CD4-positive, alpha-beta memory T cell (primary cell): ENCODE results near the gene NHERF1. TPM values are rescaled to one million over a fixed set of nuclear protein-coding genes. Genes with fewer than 3 reads are reported as not detected.

ENCODE experiments used
- CTCF ChIA-PET: fragments of 350-600 bp; sonication (Branson Sonifier 250); formaldehyde crosslinking; loops from one replicate; lab custom pipeline; 2021; ENCODE audit warnings: inconsistent platforms; ENCODE audit not compliant: partially characterized antibody; lab: Charles Lee
- POLR2A ChIA-PET: fragments of 350-600 bp; sonication (Branson Sonifier 250); formaldehyde crosslinking; loops from one replicate; lab custom pipeline; 2021; ENCODE audit not compliant: partially characterized antibody; lab: Charles Lee
- DNase-seq, 5 donors: peaks; one replicate each; pipeline versions ENCODE4 v3.0.0 to v3.0.0-alpha.2; 2020 to 2022; ENCODE audit warnings: mixed read lengths in 1 of 5
- H3K27ac ChIP-seq: one replicate; pipeline ENCODE4 v1.7.0; 2013; ENCODE audit warnings: low read depth, low read length
- H3K27me3 ChIP-seq: 2 replicates; pipeline ENCODE4 v1.7.0; 2013; ENCODE audit warnings: mild to moderate bottlenecking, low read length, moderate library complexity; ENCODE audit not compliant: insufficient read depth
- H3K36me3 ChIP-seq: 2 replicates; pipeline ENCODE4 v1.7.0; 2013; ENCODE audit warnings: mild to moderate bottlenecking, low read length, moderate library complexity; ENCODE audit not compliant: insufficient read depth
- H3K4me1 ChIP-seq: 2 replicates; pipeline ENCODE4 v1.7.0; 2013; ENCODE audit warnings: mild to moderate bottlenecking, low read length, moderate library complexity; ENCODE audit not compliant: insufficient read depth
- H3K4me3 ChIP-seq, 2 donors: one replicate each; pipeline ENCODE4 v1.7.0; 2013; ENCODE audit warnings: low read length in 2 of 2, mild to moderate bottlenecking in 1 of 2
- H3K9me3 ChIP-seq, 2 donors: one replicate each; pipeline ENCODE4 v1.7.0; 2013; ENCODE audit warnings: low read length in 2 of 2, control low read depth in 1 of 2; ENCODE audit not compliant: control insufficient read depth in 1 of 2
- H3K27ac Mint-ChIP-seq, 7 donors: one replicate each; pipeline ENCODE4 v1.8.0; 2020 to 2021; ENCODE audit warnings: mixed read lengths in 7 of 7, mild to moderate bottlenecking in 6 of 7, inconsistent platforms in 3 of 7, moderate library complexity in 3 of 7
- H3K27me3 Mint-ChIP-seq, 2 donors: one replicate each; pipeline ENCODE4 v1.8.0; 2020 to 2021; ENCODE audit warnings: mixed read lengths in 2 of 2
- H3K36me3 Mint-ChIP-seq, 2 donors: one replicate each; pipeline ENCODE4 v1.8.0; 2020 to 2021; ENCODE audit warnings: mixed read lengths in 2 of 2, inconsistent platforms in 1 of 2, mild to moderate bottlenecking in 1 of 2
- H3K4me1 Mint-ChIP-seq, 4 donors: one replicate each; pipeline ENCODE4 v1.8.0; 2020 to 2021; ENCODE audit warnings: mixed read lengths in 4 of 4, mild to moderate bottlenecking in 1 of 4
- H3K4me3 Mint-ChIP-seq, 8 donors: one replicate each; pipeline ENCODE4 v1.8.0; 2020 to 2021; ENCODE audit warnings: mixed read lengths in 8 of 8, mild to moderate bottlenecking in 7 of 8, moderate library complexity in 6 of 8, inconsistent platforms in 3 of 8
- H3K9me3 Mint-ChIP-seq, 8 donors: one replicate each; pipeline ENCODE4 v1.8.0; 2020 to 2021; ENCODE audit warnings: mixed read lengths in 8 of 8, mild to moderate bottlenecking in 5 of 8, inconsistent platforms in 3 of 8, moderate library complexity in 1 of 8
- intact Hi-C: fragments of 100-400 bp; cut with micrococcal nuclease; formaldehyde crosslinking; loops from one replicate; pipeline ENCODE4 v1.15.1; 2023
- polyA plus RNA-seq, 2 donors: library from polyadenylated mRNA; unstranded; fragments of 300-500 nt; fragmentation: Illumina TruSeq; gene quantifications; one replicate each; pipeline ENCODE4 v1.2.3, GENCODE V29; 2021
- total RNA-seq, 2 experiments: library from RNA; stranded (reverse); gene quantifications; one replicate each; pipeline ENCODE4 v1.2.3, GENCODE V29; 2021

NHERF1 gene
- total and polyA plus RNA-seq, 4 experiments from 2014 or later = 202 to 448 (median 267) TPM

DNA sequence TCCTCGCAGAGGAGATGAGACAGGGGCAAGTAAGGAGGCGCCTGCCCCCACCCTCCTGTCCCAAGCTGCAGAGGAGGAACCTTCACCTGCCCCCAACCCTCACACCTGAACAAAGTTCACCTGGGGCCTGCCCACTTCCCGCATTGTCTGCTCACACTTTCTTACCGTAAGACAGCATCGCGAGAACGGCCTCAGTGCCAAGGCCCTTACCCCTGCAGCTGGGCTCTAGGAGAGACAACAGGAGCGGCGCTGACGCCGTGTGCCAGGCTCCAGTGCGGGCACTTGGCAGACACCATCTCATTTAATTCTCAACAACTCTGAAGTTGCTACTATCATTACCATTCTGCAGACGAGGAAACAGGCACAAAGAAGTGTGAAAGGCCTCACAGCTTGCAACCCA lies 23.6 kb downstream of the NHERF1 start:
- ChIA-PET POLR2A (interaction anchor here (1.5 to 17.0 kb wide), 4 partner anchors 18 to 115 kb away, joined by 6 to 489 read pairs (median 112); partner anchors contain the start of genes NHERF1 and RAB37), CTCF (interaction anchor here (1.5 to 13.9 kb wide), 8 partner anchors 7 to 121 kb away, joined by 4 to 181 read pairs (median 72); partner anchors contain the start of genes FDXR and RAB37)
- peaks cover 22 to 64% of the 10 kb centered on the region in 2 donors for H3K36me3 Mint-ChIP-seq
- Histone ChIP-seq H3K4me1 (peaks cover 37% of the 10 kb centered on the region), H3K9me3 (no peaks in the 10 kb centered on the region), H3K36me3 (peaks cover 68% of the 10 kb centered on the region), H3K27ac (no peak overlapping the region), H3K4me3 (no peak overlapping the region), H3K27me3 (no peaks in the 10 kb centered on the region)
- no peak overlapping the region for H3K4me3 Mint-ChIP-seq
- peak in 1 of 5 donors; percentile 31 for DNase-seq
- H3K4me1 Mint-ChIP-seq = peaks cover 27 to 71% (median 48%) of the 10 kb centered on the region in 4 donors
- peaks cover 0 to 2% (median 0%) of the 10 kb centered on the region in 8 donors for H3K9me3 Mint-ChIP-seq
- intact Hi-C loops = no loop called here
- peak overlapping the region in 4 of 7 donors; percentile 42 to 71 (median 64) for H3K27ac Mint-ChIP-seq
- no peaks in the 10 kb centered on the region for H3K27me3 Mint-ChIP-seq

- POLR2A ChIA-PET = interaction anchor here (0.9 to 17.0 kb wide), 5 partner anchors 10 to 117 kb away, joined by 3 to 489 read pairs (median 29); partner anchors contain the start of genes FDXR, NHERF1 and RAB37
- Mint-ChIP-seq H3K4me1 (peaks cover 36 to 78% (median 57%) of the 10 kb centered on the region in 4 donors), H3K9me3 (peaks cover 0 to 2% (median 0%) of the 10 kb centered on the region in 8 donors), H3K27me3 (no peaks in the 10 kb centered on the region), H3K4me3 (peak overlapping the region in 4 of 8 donors; percentile 36 to 67 (median 54)), H3K27ac (peak overlapping the region in 5 of 7 donors; percentile 50 to 75 (median 65)), H3K36me3 (peaks cover 20 to 59% of the 10 kb centered on the region in 2 donors)
- intact Hi-C loops = no loop called here
- no peak for DNase-seq
- H3K9me3 ChIP-seq = no peaks in the 10 kb centered on the region
- no peak overlapping the region for H3K4me3 ChIP-seq
- no peak overlapping the region for H3K27ac ChIP-seq
- H3K36me3 ChIP-seq = peaks cover 54% of the 10 kb centered on the region
- peaks cover 51% of the 10 kb centered on the region for H3K4me1 ChIP-seq
- no peaks in the 10 kb centered on the region for H3K27me3 ChIP-seq
- CTCF ChIA-PET = interaction anchor here (0.8 to 13.9 kb wide), 9 partner anchors 13 to 116 kb away, joined by 3 to 181 read pairs (median 109); partner anchors contain the start of gene RAB37
Measured at GRCh38 chr17:74773414-74773813, 25.0 kb downstream of the NHERF1 start.

DNA sequence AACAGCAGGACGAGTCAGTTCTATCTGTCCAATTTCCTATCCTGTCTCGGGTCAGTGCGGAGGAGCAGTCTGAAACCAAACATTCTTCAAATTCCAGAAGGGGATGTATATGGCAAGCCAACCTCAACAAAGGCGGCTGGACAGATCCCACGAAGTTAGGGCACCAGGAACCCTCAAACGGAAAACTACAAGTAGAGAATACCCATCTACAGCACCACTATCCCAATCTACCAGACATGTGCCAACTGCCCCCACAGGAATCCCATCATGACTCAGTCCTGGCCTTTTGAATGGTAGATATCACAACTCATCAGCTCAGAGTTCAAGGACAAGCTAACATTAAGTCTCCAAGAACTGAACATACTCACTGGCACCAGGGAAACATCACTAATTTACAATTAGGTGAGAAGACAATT lies 25.5 kb downstream of the NHERF1 start:
- Mint-ChIP-seq H3K27me3 (no peaks in the 10 kb centered on the region), H3K9me3 (peaks cover 0 to 2% (median 0%) of the 10 kb centered on the region in 8 donors), H3K4me1 (peaks cover 34 to 78% (median 55%) of the 10 kb centered on the region in 4 donors), H3K36me3 (peaks cover 16 to 55% of the 10 kb centered on the region in 2 donors), H3K27ac (peak overlapping the region; percentile 47 to 90 (median 72)), H3K4me3 (peak overlapping the region in 7 of 8 donors; percentile 52 to 67 (median 57))
- no peaks in the 10 kb centered on the region for H3K27me3 ChIP-seq
- H3K4me1 ChIP-seq = peaks cover 55% of the 10 kb centered on the region
- CTCF ChIA-PET = interaction anchor here (0.8 to 13.9 kb wide), 8 partner anchors 14 to 116 kb away, joined by 3 to 181 read pairs (median 112); partner anchors contain the start of gene RAB37
- H3K4me3 ChIP-seq = no peak overlapping the region
- POLR2A ChIA-PET = interaction anchor here (0.9 to 17.0 kb wide), 4 partner anchors 10 to 99 kb away, joined by 3 to 489 read pairs (median 100); partner anchors contain the start of genes FDXR, NHERF1 and RAB37
- peaks cover 49% of the 10 kb centered on the region for H3K36me3 ChIP-seq
- no peak overlapping the region for H3K27ac ChIP-seq
- H3K9me3 ChIP-seq = no peaks in the 10 kb centered on the region
- DNase-seq = no peak
- intact Hi-C loops = no loop called here

DNA sequence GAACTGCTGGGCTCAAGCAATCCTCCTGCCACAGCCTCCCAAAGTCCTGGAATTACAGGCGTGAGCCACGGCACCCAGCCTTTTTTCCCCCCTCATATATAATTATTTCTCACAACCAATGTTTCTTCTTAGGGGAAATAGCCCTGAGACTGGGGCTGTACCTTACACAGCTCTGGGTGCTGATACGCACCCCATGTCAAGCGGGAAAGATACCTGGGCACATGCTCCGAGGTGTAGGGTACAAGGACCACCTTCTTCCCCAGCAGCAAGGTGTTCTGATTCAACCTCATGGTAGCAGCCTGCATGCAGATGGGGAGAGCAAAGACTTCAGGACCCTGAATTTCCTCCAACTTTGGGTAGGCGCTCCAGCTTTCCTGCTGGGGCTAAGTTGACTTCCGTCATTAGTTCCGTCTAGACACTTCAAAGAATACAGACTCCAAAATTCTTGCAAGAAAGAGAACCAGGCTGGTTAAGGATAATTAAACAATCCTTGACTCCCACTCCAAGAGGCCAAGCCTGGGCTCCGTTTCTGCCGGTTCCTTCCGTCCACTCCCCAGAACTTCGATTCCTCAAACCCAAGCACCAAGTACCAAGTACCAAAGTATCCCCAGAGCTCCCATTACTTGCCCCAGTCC lies 27.1 kb downstream of the NHERF1 start:
- Histone ChIP-seq H3K36me3 (peaks cover 35% of the 10 kb centered on the region), H3K27me3 (no peaks in the 10 kb centered on the region), H3K9me3 (no peaks in the 10 kb centered on the region), H3K27ac (peak overlapping the region; percentile 77), H3K4me1 (peaks cover 60% of the 10 kb centered on the region), H3K4me3 (peak overlapping the region; percentile 64 to 89)
- Mint-ChIP-seq H3K27me3 (no peaks in the 10 kb centered on the region), H3K4me1 (peaks cover 44 to 81% (median 59%) of the 10 kb centered on the region in 4 donors), H3K4me3 (peak overlapping the region; percentile 95 to 100 (median 99)), H3K9me3 (no peaks in the 10 kb centered on the region), H3K36me3 (peaks cover 14 to 47% of the 10 kb centered on the region in 2 donors), H3K27ac (peak overlapping the region; percentile 93 to 99 (median 97))
- ChIA-PET POLR2A (interaction anchor here (0.7 to 17.0 kb wide), 9 partner anchors 8 to 495 kb away, joined by 3 to 489 read pairs (median 7); partner anchors contain the start of genes FDXR, MIF4GD, NHERF1 and RAB37), CTCF (interaction anchor here (0.6 to 13.9 kb wide), 9 partner anchors 16 to 405 kb away, joined by 3 to 181 read pairs (median 109); partner anchors contain the start of gene RAB37)
- intact Hi-C loops = loop anchor here (1.0 kb wide), 1 partner anchor 27 kb away; the partner anchor contains the start of gene NHERF1
- peak in 1 of 5 donors; percentile 31 for DNase-seq

- H3K36me3 Mint-ChIP-seq = peaks cover 11 to 43% of the 10 kb centered on the region in 2 donors
- H3K4me1 Mint-ChIP-seq = peaks cover 45 to 83% (median 61%) of the 10 kb centered on the region in 4 donors
- no peaks in the 10 kb centered on the region for H3K27me3 Mint-ChIP-seq
- H3K36me3 ChIP-seq = peaks cover 28% of the 10 kb centered on the region
- H3K9me3 ChIP-seq = no peaks in the 10 kb centered on the region
- intact Hi-C loops = loop anchor here (1.0 kb wide), 1 partner anchor 28 kb away; the partner anchor contains the start of gene NHERF1
- H3K27ac ChIP-seq = peak within 1 kb of the TSS; percentile 77
- H3K4me3 Mint-ChIP-seq = peak within 1 kb of the TSS; percentile 95 to 100 (median 99)
- H3K9me3 Mint-ChIP-seq = no peaks in the 10 kb centered on the region
- H3K27ac Mint-ChIP-seq = peak within 1 kb of the TSS; percentile 93 to 99 (median 97)
- POLR2A ChIA-PET = interaction anchor here (0.6 to 17.0 kb wide), 10 partner anchors 9 to 495 kb away, joined by 3 to 489 read pairs (median 5); partner anchors contain the start of genes FDXR, MIF4GD, NHERF1 and RAB37
- DNase-seq = peak; percentile 95 to 99 (median 97)
- no peaks in the 10 kb centered on the region for H3K27me3 ChIP-seq
- CTCF ChIA-PET = interaction anchor here (0.6 to 13.9 kb wide), 10 partner anchors 13 to 406 kb away, joined by 3 to 181 read pairs (median 60); partner anchors contain the start of gene RAB37
- H3K4me1 ChIP-seq = peaks cover 65% of the 10 kb centered on the region
- H3K4me3 ChIP-seq = peak within 1 kb of the TSS; percentile 64 to 89
Measured at GRCh38 chr17:74776044-74776962, 27.9 kb downstream of the NHERF1 start, which contains the start of gene NAT9. Gene NAT9 (minus strand): TSS chr17:74776345. CDS start chr17:74775698, 647 bp downstream.

DNA sequence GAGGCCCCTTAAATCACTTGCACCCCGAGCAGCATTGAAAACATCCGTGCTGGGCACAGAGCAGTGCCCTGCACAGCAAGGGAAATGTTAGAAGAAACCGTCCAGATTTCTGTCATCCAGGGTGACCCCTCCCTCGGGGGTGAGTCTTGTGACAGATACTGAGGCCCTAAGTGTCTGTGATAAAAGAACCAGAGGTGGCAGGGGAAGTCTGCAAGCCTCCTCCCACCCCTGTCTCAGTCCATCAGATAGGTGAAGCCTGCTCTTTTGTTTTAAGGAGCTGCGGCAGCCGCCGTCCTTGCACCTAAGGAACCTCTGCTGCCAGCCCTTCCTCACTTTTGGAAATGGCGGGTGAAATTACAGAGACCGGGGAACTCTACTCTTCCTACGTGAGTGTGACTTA lies 28.6 kb downstream of the NHERF1 start:
- H3K4me1 ChIP-seq = peaks cover 71% of the 10 kb centered on the region
- H3K27me3 ChIP-seq = no peaks in the 10 kb centered on the region
- Mint-ChIP-seq H3K4me3 (peak overlapping the region; percentile 95 to 100 (median 99)), H3K9me3 (no peaks in the 10 kb centered on the region), H3K4me1 (peaks cover 49 to 87% (median 67%) of the 10 kb centered on the region in 4 donors), H3K27ac (peak overlapping the region; percentile 72 to 93 (median 77)), H3K36me3 (peaks cover 11 to 38% of the 10 kb centered on the region in 2 donors), H3K27me3 (no peaks in the 10 kb centered on the region)
- peak overlapping the region; percentile 50 to 89 for H3K4me3 ChIP-seq
- intact Hi-C loops = loop anchor here (1.0 kb wide), 1 partner anchor 29 kb away; the partner anchor contains the start of gene NHERF1
- H3K27ac ChIP-seq = peak overlapping the region; percentile 77
- no peaks in the 10 kb centered on the region for H3K9me3 ChIP-seq
- H3K36me3 ChIP-seq = peaks cover 21% of the 10 kb centered on the region
- ChIA-PET POLR2A (interaction anchor here (0.6 to 17.0 kb wide), 7 partner anchors 8 to 96 kb away, joined by 3 to 489 read pairs (median 7); partner anchors contain the start of genes FDXR, NHERF1 and RAB37), CTCF (interaction anchor here (0.7 to 13.9 kb wide), 8 partner anchors 12 to 119 kb away, joined by 3 to 181 read pairs (median 112); partner anchors contain the start of gene RAB37)
- DNase-seq = peak in 1 of 5 donors; percentile 36
